ENCODE measurements around the gene SH3BP5L. TPM values are rescaled to one million over a fixed set of nuclear protein-coding genes. Genes with fewer than 3 reads are reported as not detected.

SH3BP5L gene
- total RNA-seq, 3 donors from 2014 or later, result 11.5 to 18.9 (median 13.4) TPM

GRCh38 chr1:248847956-248848561 lies 22.3 kb upstream of the SH3BP5L start:
- Histone ChIP-seq H3K4me1 (no peaks in the 10 kb centered on the region), H3K27me3 (no peaks in the 10 kb centered on the region), H3K27ac (no peak overlapping the region), H3K9me3 (no peaks in the 10 kb centered on the region), H3K4me3 (no peak overlapping the region), H3K36me3 (peaks cover 18% of the 10 kb centered on the region)
- intact Hi-C loops (cut with DNase I; ENCODE audit: low total_unique reads), result no loop called here
- TF ChIP-seq POLR2AphosphoS5 (IDR thresholded peaks at IDR 0.05) (no peak), CTCF (IDR thresholded peaks at IDR 0.05) (no peak), POLR2A (IDR thresholded peaks at IDR 0.05) (no peak)
- no peak for DNase-seq (ENCODE audit: low spot score in 2 of 2)

- TF ChIP-seq POLR2A (IDR thresholded peaks at IDR 0.05) (no peak), POLR2AphosphoS5 (IDR thresholded peaks at IDR 0.05) (no peak), CTCF (IDR thresholded peaks at IDR 0.05) (no peak)
- Histone ChIP-seq H3K27ac (no peak overlapping the region), H3K27me3 (no peaks in the 10 kb centered on the region), H3K9me3 (no peaks in the 10 kb centered on the region), H3K4me1 (no peaks in the 10 kb centered on the region), H3K36me3 (peaks cover 18% of the 10 kb centered on the region), H3K4me3 (no peak overlapping the region)
- DNase-seq (ENCODE audit: low spot score in 2 of 2), result no peak
- intact Hi-C loops (cut with DNase I; ENCODE audit: low total_unique reads), result no loop called here
Observed at GRCh38 chr1:248847181-248847955, 21.7 kb upstream of the SH3BP5L start.

DNA sequence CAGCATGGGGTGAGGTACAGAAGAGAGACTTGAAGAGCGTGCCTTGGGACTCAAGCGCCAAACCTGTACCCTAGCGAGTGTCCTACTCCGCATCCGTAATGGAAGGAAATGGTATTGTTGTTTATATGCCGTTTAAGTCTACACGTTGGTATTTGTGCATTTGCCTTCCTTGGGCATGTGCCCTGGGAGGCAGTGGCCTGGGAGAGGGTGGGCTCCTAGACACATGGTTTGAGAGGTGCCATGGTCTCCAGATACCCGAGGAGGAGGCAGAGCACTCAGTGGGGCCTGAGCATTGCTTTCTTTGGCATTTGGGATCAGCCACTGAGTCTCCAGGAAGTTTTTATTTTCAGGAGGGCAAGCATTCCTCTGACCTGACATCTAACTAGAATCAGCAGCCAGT lies 18.8 kb upstream of the SH3BP5L start:
- no peak for TF ChIP-seq POLR2AphosphoS5 (IDR thresholded peaks at IDR 0.05)
- no peak for TF ChIP-seq POLR2A (IDR thresholded peaks at IDR 0.05)
- no peak for TF ChIP-seq CTCF (IDR thresholded peaks at IDR 0.05)
- H3K27ac ChIP-seq, result no peak overlapping the region
- H3K4me3 ChIP-seq, result no peak overlapping the region
- intact Hi-C loops (cut with DNase I; ENCODE audit: low total_unique reads), result no loop called here
- DNase-seq (ENCODE audit: low spot score in 2 of 2), result peak in 1 of 2 donors; percentile 1
- H3K4me1 ChIP-seq, result peaks cover 0 to 7% of the 10 kb centered on the region in 2 donors
- no peaks in the 10 kb centered on the region for H3K27me3 ChIP-seq
- no peaks in the 10 kb centered on the region for H3K9me3 ChIP-seq
- peaks cover 18% of the 10 kb centered on the region for H3K36me3 ChIP-seq

DNA sequence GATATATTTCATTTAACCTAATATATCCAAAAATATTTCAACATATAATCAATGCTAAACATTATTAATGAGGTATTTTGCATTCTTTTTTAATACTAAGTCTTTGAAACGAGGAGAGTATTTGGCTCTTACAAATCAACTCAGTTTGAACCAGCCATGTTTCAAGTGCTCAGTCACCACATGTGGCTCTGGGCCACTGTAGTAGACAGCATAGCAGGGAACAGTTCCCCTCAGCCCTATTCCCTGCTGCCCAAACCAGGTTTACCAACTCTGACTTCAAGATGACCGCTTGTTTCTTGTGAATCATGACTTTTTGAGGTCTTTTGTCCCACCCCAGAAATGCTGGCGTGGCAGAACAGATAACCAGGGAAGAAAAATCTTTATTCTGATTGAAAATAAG lies 18.0 kb upstream of the SH3BP5L start:
- H3K27ac ChIP-seq, result no peak overlapping the region
- peaks cover 18% of the 10 kb centered on the region for H3K36me3 ChIP-seq
- H3K4me3 ChIP-seq, result no peak overlapping the region
- DNase-seq (ENCODE audit: low spot score in 2 of 2), result no peak
- H3K4me1 ChIP-seq, result peaks cover 0 to 7% of the 10 kb centered on the region in 2 donors
- intact Hi-C loops (cut with DNase I; ENCODE audit: low total_unique reads), result no loop called here
- TF ChIP-seq POLR2AphosphoS5 (IDR thresholded peaks at IDR 0.05) (no peak), POLR2A (IDR thresholded peaks at IDR 0.05) (no peak), CTCF (IDR thresholded peaks at IDR 0.05) (no peak)
- H3K9me3 ChIP-seq, result no peaks in the 10 kb centered on the region
- H3K27me3 ChIP-seq, result no peaks in the 10 kb centered on the region

- intact Hi-C loops (cut with DNase I; ENCODE audit: low total_unique reads), result no loop called here
- Histone ChIP-seq H3K4me3 (no peak overlapping the region), H3K27me3 (no peaks in the 10 kb centered on the region), H3K9me3 (no peaks in the 10 kb centered on the region), H3K36me3 (peaks cover 13% of the 10 kb centered on the region), H3K4me1 (peaks cover 0 to 7% of the 10 kb centered on the region in 2 donors), H3K27ac (no peak overlapping the region)
- no peak for DNase-seq (ENCODE audit: low spot score in 2 of 2)
- TF ChIP-seq POLR2A (IDR thresholded peaks at IDR 0.05), result no peak
- no peak for TF ChIP-seq POLR2AphosphoS5 (IDR thresholded peaks at IDR 0.05)
- no peak for TF ChIP-seq CTCF (IDR thresholded peaks at IDR 0.05)
Observed at GRCh38 chr1:248842781-248843331, 17.1 kb upstream of the SH3BP5L start.

All from breast epithelium (tissue), 4 donors.